ENCODE results near the gene SDR39U1.
"Not testable (repeated sequence)": the region's sequence is repeated elsewhere in the genome, so short reads cannot be mapped to it uniquely, and the experiment has no call there.

SDR39U1 gene, protein sequence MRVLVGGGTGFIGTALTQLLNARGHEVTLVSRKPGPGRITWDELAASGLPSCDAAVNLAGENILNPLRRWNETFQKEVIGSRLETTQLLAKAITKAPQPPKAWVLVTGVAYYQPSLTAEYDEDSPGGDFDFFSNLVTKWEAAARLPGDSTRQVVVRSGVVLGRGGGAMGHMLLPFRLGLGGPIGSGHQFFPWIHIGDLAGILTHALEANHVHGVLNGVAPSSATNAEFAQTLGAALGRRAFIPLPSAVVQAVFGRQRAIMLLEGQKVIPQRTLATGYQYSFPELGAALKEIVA

DNA sequence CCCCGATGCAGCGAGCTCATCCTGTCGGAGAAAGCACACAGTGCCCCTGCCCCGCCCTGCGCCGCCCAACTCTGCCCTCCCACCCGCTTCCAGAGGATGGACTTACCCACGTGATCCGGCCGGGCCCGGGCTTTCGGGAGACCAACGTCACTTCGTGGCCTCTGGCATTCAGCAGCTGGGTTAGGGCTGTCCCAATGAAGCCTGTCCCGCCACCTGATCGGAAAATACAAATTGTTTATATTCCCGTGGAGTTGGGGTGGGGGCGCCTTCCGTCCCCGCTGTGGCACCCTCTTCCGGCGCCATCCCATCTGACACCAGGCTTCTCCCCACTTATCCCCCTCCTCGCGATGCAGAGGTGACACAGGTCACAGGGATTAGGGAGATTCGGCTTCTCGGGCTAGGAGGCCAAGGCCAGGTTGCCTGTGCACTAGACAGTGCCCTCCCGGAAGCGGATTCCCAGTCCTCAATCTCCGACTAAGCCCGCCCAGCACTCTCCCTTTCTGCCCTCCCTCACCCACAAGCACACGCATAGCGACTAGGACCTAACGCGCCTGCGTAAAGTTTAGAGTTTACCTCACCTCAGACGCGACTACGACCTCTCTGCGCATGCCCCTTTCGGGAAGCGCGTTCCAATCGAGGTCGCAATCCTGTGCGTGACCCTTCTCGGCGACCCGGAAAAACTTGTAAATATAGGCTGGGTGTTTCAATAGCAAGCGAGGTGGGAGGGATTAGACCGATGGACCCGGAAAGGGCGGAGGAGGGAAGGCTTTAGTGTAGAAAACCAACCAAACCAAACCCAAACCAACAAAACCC, at the start of gene SDR39U1:
TSS of gene SDR39U1 (minus strand) at position 537 of the 813 bp plus-strand sequence. CDS start at position 530, 7 bp downstream.
- DNase-seq (ENCODE audit: low read depth in 2 of 2) = peak; percentile 91 to 96

DNA sequence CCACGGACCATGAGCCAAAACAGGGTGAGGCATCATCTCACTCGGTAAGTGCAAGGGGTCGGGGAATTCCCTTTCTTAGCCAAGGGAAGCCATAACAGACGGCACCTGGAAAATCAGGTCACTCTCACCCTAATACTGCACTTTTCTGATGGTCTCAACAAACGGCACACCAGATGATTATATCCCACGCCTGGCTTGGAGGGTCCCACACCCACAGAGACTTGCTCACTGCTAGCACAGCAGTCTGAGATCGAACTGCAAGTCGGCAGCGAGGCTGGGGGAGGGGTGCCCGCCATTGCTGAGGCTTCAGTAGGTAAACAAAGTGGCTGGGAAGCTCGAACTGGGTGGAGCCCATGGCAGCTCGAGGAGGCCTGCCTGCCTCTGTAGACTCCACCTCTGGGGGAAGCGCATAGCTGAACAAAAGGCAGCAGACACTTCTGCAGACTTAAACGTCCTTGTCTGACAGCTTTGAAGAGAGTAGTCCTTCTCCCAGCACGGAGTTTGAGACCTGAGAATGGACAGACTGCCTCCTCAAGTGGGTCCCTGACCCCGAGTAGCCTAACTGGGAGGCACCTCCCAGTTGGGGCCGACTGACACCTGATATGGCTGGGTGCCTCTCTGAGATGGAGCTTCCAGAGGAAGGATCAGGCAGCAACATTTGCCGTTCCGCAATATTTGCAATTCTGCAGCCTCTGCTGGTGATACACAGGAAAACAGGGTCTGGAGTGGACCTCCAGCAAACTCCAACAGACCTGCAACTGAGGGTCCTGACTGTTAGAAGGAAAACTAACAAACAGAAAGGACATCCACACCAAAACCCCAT, 49.2 kb upstream of the SDR39U1 start:
- DNase-seq (ENCODE audit: low read depth in 2 of 2) = not testable (repeated sequence)

DNA sequence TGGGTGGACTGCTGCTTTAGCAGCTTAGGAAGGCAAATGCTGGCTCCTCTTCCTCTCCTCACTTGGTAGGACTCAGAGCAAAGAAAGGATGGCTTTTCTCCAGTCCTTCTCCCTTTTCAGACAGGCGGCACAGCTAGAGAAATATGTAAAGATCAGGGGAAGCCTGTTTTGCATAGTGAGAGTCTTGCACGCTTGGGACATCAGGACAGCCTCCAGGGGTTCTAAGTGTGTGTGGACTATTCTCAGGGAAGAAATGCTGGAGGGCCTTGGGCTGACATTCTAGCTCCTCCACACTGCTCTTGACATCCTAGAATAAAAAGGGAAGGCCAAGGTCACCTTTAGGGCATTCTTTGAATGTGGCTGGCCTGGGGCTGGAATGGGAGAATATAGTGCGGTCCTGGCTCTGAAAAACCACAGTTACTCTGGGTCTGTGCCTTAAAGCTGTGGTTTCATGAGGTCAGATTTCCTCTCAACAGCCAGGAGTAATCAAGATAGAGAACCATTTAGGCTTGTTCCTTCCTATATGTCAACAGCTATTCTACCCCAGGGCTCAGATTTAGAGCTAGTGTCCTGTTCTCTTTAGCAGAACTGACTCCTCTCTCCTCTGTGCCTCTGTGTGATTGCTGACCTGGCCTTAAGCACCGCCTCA, 41.2 kb upstream of the SDR39U1 start:
- no peak for DNase-seq (ENCODE audit: low read depth in 2 of 2)

DNA sequence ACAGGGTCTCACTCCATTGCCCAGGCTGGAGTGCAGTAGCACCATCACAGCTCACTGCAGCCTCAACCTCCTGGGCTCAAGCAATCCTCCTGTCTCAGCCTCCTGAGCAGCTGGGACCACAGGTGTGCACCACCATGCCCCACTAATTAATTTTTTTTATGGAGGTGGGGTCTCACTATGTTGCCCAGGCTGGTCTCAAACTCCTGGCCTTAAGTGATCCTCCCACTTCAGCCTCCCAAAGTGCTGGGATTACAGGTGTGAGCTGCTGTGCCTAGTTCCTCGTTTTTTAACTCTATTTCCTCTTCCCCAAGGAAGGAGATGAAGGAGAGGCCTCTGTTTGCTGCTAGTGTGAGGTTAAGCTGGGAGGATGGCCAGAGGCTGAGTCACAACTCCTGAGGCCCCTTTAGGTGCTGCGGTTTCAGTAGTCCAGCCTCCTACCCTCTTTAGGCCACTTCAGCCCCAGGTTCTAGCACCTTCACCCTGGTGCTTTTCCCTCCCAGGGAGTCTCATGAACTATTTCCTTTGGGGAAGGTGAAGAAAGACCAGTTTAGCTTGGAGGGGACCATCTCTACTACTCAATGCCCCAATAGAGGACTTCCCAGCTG, 40.2 kb upstream of the SDR39U1 start:
- not testable (repeated sequence) for DNase-seq (ENCODE audit: low read depth in 2 of 2)

DNA sequence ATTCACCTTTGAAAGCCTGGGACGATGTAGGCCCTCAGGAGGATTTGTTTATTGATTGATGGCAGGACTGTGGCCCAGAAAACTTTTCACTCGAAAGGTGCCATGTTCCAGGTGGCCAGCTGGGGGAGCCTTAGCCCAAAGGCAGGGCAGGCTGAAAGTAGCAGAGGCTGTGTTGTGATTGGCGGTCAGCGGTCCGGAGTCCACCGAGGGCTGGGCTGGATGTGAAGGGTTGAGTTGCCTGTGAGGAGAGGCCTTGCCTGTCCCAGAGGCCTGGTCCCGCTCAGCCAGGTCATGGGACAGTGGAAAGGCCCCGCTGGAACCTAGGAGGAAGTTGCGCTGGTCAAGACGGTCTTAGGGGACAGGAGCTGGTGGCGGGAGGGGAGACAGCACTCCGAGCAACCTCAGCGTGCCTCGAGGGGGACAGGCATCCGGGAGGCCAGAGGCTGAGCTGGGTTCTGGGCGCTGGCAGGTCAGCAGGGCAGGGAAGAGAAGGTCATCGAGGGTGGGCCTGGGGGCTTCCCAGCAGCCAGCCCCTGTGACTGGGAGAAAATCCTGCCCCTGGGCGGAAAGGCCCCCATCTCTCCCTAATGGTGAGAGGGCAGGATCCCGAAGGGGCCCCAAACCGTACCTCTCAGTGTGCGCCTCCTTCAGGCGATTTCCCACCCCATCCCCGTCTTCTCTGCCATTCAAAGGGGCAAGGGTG, 39.2 kb upstream of the SDR39U1 start:
- no peak for DNase-seq (ENCODE audit: low read depth in 2 of 2)

DNA sequence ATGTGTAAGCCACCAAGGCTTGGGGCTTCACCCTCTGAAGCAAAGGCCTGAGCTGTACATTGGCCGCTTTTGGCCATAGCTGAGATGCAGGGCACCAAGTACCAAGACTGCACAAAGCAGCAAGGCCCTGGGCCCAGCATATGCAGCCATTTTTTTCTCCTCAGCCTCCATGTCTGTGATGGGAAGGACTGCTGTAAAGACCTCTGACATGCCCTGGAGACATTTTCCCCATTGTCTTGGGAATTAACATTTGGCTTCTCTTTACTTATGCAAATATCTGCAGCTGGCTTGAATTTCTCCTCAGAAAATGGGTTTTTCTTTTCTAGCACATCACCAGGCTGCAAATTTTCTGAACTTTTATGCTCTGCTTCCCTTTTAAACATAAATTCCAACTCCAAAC, 37.4 kb upstream of the SDR39U1 start:
- not testable (repeated sequence) for DNase-seq (ENCODE audit: low read depth in 2 of 2)

DNA sequence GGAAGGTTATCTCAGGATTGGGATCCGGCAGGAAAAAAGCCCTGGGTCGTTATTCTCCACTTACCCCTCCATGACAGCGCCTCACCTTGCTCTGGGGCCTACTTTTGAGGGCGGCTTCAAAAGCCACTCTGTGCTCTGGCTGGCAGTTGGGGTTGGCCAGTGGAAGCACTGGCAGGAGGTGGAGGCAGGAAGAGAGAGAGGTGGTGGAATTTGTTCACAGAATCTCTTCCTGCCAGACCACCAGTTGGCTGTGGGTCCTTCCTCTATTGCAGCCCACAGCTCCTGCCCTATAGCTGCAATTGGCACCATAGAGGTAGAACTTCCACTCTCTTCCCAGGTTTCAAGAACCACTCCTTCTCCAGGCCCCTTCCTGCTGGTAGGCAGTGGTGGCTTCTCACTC, 32.7 kb upstream of the SDR39U1 start:
- DNase-seq (ENCODE audit: low read depth in 2 of 2) = no peak

DNA sequence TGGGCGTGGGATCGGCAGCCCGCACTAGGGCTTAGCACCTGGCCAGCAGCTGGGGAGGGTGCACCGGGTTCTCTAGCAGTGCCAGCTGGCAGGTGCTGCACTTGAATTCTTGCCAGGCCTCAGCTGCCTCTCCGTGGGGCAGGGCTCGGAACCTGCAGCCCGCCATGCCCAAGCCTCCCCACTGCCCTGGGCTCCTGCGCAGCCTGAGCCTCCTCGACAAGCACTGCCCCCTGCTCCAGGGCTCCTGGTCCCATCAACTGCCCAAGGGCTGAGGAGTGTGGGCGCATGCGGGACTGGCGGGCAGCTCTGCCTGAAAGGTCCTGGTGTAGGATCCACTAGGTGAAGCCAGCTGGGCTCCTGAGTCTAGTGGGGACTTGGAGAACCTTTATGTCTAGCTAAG, 30.6 kb upstream of the SDR39U1 start:
- no peak for DNase-seq (ENCODE audit: low read depth in 2 of 2)

DNA sequence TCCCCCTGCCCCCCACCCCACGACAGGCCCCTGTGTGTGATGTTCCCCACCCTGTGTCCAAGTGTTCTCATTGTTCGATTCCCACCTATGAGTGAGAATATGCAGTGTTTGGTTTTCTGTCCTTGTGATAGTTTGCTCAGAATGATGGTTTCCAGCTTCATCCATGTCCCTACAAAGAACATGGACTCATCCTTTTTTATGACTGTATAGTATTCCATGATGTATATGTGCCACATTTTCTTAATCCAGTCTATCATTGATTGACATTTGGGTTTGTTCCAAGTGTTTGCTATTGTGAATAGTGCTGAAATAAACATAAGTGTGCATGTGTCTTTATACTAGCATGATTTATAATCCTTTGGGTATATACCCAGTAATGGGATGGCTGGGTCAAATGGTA, 27.9 kb upstream of the SDR39U1 start:
- not testable (repeated sequence) for DNase-seq (ENCODE audit: low read depth in 2 of 2)

DNA sequence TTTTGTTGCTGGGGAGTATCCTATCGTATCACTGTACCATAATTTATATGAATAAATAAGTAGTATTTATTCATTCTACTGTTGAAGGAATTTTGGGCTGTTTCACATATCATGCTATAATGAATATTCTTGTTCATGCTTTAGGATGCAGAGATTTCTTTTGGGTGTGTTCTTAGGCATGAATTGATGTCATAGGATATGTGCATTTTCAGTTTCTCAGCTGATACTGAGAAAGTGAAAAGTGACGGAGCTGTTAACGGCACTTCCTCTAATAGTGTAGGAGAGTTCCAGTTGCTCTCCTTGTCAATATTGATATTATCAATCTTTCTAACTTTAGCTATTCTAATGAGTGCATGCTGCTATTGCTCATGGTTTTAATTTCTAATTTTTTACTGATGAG, 23.2 kb upstream of the SDR39U1 start:
- no peak for DNase-seq (ENCODE audit: low read depth in 2 of 2)

DNA sequence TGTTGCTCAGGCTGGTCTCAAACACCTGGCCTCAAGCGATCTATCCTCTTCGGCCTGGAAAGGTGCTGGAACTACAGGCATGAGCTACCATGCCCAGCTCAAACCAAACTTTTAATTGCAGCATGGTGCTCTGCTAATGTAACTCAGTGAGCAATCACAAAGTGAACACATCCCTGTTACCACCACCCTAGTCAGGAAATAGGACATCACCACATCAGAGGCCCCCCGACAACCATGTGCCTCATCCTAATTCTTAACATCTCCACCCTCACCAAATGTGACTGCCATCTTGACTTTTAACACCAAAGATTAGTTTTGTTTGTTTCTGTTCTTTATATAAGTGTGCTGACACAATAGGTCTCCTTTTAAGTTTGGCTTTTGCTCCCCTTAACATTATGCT, 22.8 kb upstream of the SDR39U1 start:
- no peak for DNase-seq (ENCODE audit: low read depth in 2 of 2)

DNA sequence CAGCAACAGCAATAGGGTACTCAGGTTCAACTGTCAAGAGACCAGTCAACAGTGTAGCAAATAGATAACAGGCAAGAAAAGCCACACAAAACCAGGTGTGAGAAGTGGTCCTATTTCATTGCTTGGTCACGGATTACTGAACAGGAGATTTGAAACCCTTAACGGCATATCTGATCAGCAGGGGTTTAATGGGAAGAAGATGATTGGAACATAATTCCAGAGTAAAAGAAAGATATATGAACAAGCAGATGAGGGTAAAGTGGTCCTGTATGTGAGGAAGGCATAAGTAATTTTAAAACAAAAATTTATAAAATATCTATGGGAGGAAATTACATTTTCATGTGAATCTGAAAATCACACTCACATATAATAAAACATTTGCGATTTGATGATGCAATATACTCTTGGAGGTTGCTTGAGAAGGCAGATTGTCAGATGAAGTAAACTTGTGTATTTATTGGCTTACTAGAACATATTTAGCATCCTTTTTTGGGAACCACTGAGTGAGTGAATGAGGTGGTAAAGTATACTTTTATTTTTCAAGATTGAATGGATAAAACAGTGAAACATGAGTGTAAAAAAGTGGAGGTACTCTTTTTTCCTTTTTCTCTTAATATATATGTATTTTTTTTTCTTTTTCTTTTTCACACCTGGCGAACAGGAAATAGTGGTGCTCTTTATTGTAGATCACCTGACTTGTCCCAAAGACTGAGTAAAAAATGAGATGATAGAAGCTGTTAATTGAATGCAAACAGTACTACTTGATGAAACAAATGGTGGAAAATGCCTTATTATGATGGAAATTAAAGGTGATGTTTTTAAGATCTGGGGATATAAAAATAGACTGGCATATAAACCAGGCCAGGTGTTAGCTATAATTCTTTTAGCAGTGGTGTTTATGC, 21.6 kb upstream of the SDR39U1 start:
- no peak for DNase-seq (ENCODE audit: low read depth in 2 of 2)

DNA sequence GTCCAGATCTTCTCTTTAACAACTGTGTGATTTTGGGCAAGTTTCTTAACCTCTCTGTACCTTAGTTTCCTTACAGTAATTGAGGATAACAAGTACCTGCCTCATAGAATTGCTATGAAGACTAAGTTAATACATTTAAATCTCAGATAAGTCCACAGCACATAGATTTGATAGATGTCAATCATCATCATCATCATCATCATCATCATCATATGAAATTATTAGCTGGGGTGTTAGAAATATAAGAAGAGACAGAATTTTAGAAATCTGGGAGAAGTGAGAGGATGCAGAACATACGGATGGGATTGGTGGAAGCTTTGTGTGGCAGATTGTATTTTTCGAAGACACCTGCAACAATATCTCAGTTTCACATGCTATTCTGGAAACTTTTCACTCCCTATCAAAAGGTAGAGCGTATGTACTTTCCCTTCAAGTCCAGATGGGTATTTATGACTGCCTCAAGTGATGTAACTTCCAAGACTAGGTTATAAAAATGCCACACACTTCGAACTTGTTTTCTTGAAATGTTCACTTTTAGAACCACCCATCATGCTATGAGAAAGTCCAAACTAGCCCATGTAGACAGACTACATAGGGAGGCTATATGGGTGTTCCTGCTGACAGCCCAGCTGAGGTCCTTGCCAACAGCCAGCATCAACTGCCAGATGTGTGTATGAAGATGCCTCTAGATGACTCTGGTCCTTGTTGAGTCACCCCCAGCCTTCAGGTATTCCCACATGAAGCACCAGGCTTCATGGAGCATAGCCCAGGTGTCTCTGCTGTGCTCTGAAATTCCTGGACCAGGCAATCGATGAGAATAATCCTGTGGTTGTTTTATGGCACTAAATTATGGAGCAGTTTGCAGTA, 20.7 kb upstream of the SDR39U1 start:
- DNase-seq (ENCODE audit: low read depth in 2 of 2) = no peak

DNA sequence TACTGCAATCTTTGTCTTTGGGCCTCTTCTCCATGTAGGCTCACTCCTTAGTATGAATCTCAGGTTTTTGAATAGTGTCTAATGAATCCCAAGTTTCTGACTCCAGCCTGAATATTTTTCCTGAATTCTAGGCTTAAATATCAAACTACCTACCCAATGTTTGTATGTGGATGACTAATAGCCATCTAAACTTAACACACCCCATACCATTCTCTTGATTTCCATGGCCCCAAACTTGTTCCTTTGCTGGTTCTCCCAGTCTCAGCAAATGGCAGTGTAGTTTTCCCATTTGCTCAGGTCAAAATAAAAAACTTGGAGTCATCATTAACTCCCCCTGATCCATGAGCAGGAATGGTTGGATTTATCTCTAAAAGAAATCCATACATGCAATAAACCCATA, 18.8 kb upstream of the SDR39U1 start:
- DNase-seq (ENCODE audit: low read depth in 2 of 2) = no peak

DNA sequence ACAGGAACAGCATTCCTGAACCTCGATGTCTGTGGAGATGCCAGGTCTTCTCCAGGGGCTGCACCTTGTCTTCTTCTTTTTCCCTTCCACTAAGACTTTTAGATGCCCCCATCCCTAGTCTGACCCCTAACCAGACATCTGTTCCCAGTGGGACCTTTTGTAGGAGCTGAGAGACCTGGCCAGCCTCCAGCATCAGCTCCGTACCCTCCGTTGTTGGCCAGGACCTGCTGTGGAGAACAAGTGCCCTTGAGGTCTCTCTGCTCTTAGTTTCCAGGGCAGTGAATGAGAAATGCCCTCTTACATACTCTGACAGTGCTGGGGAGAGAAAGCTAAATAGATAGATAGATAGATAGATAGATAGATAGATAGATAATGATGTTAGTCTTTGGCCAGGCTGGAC, 16.8 kb upstream of the SDR39U1 start:
- DNase-seq (ENCODE audit: low read depth in 2 of 2) = no peak

DNA sequence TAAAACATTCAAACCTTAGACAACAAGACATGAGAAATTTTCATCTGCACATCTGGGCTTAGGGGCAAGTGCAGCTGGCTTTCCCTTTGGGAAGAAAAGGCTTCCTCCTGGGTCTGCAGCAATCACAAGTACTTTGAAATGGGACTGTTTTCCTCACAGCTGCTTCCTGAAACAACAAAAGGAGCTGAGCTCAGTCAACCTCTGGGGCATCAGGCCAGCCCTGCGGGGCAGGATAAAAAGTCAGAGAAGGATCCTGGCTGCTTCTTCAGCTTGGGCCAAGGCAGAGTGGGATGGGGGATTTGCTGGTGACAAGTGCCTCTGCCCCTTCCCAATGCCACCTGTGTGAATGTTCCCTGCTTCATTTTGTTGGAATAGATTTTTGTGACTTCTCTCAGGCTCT, 16.2 kb upstream of the SDR39U1 start:
- no peak for DNase-seq (ENCODE audit: low read depth in 2 of 2)

DNA sequence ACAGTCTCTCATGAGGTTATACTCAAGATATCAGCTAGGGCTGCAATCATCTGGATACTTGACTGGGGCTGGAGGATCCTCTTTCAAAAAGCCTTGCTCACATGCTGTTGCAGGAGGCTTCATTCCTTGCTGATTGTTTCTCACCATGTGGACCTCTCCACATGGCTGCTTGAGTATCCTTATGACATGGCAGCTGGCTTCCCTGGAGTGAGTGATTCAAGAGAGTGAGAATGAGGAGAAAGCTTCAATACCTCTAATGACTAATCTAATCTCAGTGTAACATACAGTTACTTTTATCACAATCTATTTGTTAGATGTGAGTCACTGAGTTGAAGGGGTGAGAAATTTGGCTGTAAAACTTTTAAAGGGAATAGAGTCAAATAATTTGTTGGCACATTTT, 14.4 kb upstream of the SDR39U1 start:
- no peak for DNase-seq (ENCODE audit: low read depth in 2 of 2)

DNA sequence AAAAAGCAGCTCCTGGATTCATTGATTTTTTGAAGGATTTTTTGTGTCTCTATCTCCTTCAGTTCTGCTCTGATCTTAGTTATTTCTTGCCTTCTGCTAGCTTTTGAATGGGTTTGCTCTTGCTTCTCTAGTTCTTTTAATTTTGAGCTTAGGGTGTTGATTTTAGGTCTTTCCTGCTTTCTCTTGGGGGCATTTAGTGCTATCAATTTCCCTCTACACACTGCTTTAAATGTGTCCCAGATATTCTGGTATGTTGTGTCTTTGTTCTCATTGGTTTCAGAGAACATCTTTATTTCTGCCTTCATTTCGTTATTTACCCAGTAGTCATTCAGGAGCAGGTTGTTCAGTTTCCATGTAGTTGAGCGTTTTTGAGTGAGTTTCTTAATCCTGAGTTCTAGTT, 8.3 kb upstream of the SDR39U1 start:
- not testable (repeated sequence) for DNase-seq (ENCODE audit: low read depth in 2 of 2)
